GM18526 (cell line): ENCODE data around the gene LIMCH1.

ENCODE experiments used
- POLR2A ChIP-seq: IDR thresholded peaks from 3 replicates; pipeline ENCODE4 v1.6.1; 2011; ENCODE audit not compliant: insufficient read length; ENCODE audit errors: extremely low read depth

Gene LIMCH1

DNA sequence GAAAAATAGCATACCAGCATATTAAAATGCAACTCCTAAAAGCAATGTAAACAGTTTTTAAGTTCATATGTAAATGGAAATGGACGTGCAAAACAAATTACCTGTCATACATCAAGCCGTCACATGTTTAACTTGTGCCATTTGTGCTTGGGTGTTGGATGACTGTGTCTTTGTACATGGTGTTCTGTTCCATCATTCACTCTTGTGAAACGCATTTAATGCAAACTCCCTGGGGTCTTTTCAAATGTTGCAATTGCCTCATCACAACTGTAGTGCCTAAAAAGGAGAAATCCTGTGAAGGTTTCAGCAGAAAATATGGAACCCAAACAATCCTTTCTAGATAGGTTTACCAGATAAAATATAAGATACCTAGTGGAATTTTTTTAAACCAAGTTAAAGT lies 158.2 kb downstream of the LIMCH1 start:
- TF ChIP-seq POLR2A = no peak

DNA sequence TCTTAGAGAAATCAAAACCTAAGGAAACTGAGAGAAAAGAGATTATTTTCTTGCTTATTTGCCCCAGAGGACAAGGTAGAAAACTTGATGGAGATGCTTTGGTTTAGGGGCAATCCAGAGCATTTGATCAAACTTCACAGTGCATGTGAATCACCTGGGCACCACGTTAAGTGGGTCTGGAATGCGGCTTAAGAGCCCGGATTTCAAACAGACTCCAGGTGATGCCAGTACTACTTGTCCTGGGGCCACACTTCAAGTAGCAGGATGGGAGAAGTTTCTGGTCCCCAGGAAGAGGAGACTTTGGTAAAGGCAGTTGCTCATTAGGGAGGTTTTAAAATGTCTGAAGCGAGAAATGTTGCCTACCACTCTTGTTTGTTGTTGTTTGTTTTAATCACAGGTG lies 158.8 kb downstream of the LIMCH1 start:
- TF ChIP-seq POLR2A = no peak

DNA sequence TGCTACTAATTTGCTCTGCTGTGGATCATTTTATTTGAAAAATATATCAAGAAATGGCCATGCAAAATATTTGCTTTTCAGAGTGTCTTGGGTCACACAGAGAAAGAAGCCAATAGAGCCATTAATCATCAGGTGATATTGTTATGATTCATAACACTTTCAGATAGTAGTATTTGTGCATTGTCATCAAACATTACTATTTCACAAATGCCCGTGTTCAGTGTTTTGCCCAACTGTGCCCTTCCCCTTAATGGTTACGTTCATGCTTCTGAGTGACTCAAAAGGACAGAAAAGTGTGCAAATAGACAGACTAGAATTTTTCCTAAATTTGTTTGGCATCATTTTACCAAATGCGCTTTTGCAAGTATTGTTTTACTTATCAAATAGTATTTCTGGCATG lies 164.0 kb downstream of the LIMCH1 start:
- TF ChIP-seq POLR2A = no peak

DNA sequence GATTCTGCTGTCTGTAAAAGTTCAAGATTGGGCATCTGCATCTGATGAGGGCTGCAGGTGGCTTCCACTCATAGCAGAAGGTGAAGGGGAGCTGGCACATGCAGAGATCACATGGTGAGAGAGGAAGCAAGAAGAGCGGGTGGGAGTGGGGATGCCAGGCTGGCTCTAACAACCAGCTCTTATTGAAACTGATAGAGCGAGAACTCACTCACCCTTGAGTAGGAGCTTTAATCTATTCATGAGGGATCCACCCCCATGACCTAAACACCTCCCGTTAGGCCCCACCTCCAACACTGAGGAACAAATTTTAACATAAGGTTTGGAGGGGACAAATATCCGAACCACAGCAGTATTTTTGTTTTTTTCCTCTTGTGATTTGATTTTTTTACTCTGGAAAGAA lies 164.8 kb downstream of the LIMCH1 start:
- TF ChIP-seq POLR2A = no peak

DNA sequence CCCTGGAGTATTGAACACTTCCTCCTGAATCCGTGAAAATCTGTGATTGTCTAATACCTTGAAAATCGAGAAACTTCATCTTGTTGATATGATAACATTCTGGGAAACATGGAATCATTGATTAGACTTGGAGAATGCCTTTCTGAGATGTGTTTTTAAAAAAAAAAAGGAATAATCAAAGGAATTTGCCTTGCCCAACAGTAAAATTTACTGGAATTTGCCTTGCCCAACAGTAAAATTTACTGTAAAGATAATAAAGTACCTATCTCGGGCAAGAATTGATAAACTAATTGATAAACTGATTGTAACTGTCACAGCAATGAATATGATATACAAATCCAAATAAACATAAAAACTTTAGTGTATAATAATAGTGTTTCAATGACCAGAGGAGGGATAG lies 165.8 kb downstream of the LIMCH1 start:
- TF ChIP-seq POLR2A = no peak

DNA sequence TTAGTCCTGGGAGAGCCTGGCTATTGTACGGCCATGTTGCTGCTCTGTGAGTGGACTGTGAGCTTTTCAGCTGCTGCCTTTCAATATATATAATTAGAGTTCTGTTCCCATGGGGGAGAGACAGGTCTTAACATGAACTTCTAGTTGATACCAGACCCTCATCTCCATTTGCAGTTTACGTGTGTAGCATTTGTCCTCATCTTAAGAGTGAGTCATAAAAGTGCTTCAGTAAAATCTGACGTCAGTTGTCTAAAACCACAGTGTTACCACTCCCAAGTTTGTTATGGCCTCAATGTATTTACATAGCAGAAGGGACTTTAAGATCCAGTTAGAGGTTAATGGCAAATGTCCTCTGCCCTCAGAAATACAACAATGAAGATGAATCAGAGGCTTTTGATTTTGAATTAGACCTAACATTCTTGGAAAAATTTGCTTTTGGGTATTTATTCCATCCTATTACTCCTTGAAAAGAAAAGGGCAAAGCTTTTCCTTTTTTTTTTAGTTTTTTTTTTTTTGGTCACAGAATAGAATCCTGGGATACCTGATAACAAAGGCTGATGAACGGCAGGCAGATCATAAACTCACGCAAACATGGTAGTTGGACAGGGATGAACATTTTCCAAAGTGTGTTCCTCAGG lies 172.0 kb downstream of the LIMCH1 start:
- no peak for TF ChIP-seq POLR2A

DNA sequence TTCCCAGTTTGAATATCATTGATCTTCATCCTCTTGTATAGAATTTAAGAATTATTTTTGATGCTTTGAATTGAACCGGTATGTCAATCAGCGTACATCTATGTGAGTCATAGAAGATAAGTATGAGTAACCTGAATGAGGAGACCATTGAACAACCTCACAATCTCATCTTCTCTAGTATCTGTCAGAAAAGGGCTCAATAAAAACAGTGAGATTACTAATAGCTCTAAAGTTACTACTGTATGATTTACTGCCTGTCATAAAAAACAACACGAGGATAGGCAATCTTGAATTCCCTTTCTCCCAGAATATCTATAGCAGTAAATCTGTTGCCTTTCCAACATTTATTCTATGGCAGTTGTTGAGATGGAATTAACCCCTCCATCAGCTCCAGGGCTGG lies 174.5 kb downstream of the LIMCH1 start:
- TF ChIP-seq POLR2A = no peak

DNA sequence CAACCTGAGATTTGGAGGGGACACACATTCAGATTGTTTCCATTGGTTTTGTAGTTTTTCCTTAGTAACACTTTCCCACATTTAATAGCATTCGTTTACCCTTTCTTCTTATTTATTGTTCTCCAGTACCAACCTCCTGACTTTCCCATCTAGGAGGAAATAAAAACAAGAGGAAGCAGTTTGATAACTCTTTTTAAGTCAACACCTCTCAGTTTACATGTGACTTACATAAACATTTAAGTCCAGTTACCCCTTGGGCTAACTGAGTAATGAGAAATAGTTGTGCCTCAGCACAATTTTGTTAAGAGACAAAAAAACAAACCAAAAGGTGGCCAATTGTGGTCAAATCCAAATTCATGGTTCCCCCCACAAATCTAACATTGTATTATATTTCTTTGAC lies 175.8 kb downstream of the LIMCH1 start:
- no peak for TF ChIP-seq POLR2A

DNA sequence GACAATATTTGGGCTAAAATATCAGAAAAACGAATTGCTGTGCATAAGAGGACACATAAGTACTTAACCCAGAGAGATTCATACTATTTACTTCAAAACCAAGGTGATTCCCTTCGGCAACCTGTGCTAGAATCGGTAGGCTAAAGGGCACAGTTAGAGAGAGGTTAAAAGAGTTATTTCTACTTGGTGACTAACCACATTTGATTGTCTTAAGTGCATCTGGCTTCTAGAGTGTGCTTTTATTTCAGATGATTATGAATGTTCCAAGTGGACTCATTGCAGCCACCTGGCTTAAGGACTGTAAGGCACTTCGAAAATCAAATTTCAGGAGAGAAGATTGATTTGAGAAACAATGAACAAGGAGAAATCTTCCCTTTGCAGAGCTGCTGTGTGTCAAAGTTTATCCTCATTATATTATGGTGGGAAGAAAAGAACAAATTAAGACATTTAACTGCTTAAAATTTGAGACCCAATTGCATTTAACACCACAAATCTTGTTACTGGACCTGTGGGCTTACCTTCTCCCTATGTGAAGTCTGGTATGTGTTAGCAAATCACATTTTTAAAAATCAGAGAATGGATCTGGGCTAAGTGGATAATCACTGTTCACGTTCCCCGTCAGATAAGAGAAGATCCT lies 176.5 kb downstream of the LIMCH1 start:
- no peak for TF ChIP-seq POLR2A

DNA sequence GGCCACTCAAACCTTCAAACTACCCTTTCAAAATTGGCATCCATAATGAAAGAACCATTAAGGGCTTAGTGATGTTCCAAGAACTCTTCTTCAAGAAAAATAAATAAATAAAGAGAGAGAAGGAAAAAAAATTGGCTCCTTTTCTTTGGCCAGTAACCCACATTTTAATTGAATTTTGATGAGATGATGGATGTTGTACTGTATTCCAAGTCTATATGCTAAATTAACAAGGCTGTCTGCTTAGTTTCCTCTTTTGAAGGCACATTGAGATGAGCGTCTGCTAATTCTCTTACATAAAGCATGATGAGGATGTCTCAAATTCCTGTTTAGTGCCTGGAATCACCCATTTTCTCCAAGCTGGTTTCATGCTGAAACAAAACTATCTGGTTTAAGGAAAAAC lies 177.2 kb downstream of the LIMCH1 start:
- TF ChIP-seq POLR2A = no peak

DNA sequence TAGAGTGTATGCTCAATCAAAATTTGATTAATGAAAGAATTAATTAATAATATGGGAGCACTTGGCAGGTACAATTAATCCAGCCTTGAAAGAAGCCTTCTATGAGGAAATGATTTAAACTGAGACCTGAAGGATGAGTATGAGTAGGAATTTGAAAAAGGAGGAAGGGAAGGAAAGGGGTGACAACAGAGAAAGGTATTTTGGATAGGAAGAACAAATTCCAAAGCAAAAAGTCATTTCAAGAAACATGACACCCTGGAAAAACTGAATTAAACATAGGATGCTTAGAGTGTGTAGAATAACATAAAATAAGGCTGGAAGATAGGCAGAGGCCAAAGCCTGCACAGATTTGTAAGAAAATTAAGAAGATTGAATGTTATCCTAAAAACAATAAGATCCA lies 180.9 kb downstream of the LIMCH1 start:
- TF ChIP-seq POLR2A = no peak

DNA sequence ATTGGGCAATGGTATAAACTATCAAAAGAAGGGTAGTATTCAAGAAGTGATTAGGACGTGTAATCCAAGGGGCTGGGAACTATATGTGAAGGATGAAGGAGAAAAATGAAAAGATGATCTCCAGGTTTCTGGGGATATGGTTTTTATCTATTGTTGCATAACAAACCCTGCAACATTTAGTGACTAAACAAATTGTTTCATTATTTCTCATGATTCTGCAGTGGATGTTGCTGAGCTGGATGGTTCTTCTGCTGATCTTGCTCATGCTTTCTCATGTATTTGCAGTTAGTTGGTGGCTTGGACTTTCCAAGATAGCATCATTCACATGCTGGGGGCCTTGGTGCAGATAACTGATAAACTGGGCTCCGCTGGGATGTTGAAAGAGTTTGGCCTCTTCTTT lies 181.5 kb downstream of the LIMCH1 start:
- no peak for TF ChIP-seq POLR2A

DNA sequence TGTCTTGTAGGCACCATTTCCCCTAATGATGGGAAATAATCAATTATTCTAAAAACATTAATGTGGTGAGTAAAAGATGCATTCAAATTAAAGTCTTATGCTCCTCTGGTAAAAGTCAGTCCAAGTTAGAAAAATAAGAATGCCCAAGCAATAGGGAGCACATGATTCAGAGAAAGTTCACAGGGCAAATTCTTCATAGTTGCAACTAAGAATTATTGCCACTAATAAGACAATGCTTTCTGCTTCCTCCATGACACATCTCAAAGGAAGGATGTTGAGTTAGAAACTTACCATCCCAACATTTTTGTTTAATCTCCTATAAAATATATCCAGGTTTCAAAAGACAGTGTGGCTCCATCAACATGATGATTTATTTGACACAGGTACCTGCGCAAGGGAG lies 184.2 kb downstream of the LIMCH1 start:
- no peak for TF ChIP-seq POLR2A

DNA sequence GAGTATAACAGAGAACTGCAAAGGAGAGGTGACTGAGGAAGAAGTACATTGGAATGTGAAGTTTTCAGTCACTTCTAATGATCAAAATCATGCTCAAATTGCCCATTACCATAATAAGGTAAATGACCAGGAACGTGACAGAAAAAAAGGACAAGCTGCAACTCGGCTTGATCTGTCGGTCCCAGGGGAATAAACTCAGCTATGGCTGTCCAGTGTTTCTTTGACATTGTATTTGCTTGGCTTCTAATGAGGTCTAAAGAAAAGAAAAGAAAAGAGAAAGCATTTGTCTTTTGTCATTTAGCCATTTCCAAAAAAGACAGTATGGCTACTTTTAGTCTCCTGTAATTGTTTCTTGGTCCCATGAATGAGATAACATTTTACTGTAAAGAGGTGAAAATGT lies 185.3 kb downstream of the LIMCH1 start:
- TF ChIP-seq POLR2A = no peak

DNA sequence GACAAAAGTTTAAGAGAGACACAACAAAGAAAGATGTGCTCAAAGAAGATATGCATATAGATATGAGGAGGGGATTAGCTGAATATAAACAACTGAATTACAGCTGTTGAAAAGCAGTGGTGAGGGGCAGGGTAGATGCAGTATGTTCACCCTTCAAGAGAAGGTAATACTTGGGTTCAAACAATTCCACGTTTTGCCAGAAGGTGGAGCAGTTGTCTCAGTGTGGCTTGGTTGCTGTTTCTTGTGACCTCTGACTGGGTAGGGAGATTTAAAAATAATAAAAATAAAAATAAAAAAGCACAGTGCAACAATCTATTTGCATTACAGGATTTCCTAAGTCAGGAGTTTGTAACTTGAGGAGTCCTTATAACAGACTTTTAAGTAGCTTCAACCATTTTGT lies 187.3 kb downstream of the LIMCH1 start:
- no peak for TF ChIP-seq POLR2A

DNA sequence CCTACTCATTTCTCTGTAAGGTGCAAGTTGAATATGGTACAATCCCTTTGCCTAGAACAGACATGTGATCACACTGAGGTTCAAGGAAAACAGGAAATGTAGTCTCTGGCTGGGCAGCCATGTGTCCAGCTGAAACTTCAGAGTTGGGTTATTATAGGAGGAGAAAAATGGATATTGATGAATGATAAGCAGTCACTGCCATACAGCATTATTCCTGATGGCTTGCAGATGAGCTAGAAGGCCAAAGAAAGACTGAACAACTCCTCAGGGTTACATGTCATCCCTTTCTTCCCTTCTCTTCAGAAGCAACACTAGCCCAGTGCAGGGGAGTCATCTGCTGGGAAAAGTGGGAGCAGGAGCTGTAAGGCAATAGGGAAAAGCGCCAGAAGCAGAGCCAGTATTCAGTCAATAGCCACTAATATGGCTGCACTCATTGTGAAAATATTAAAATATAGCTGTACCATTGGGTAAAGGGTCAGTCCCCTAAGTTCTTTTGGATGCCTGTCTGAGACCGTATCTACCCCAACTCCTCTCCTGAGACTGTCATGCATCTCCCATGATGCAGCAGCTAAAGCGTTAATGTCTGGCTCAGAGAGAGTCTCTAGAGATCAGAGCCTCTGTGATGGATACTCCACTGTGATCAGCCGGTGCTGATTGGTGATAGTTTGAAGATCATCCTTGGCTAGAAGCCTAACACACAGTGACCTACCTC lies 190.1 kb downstream of the LIMCH1 start:
- no peak for TF ChIP-seq POLR2A

DNA sequence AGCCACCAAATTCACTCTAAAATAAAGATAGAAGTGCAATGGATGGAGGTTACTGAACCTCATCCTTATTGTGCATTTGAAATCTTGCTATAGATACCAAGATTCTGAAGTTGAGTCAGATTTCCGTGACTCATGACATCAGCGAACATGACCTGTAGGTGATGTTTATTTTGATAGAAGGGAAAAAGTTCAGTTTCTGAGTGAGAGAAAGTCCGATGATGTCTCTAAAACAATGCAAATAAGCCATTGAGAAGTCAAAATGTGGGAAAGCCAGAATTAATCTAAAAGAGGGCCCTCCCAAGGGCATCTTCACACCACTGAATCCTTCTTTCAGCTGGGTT lies 190.6 kb downstream of the LIMCH1 start:
- TF ChIP-seq POLR2A = no peak
